ENCODE data around the gene LRBA.

DNA sequence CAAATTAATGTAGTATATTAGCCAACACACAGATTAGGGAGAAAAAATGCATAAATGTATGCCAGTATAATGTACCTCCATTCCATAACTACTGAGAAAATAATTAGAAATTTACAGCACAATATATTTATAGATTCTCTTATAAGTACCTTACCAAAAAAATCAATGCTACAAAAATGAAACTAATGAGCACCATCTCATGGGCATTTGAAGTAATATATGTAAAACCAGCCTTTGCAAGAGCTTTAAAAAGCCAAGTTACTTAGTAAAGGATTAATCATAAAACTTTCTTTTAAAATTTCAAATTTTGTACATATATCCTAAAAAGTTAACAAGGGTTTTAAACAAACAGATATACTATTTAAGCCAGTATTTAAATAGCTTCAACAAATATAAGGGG lies 43.2 kb downstream of the LRBA start:
- TF ChIP-seq, protein P1, sequence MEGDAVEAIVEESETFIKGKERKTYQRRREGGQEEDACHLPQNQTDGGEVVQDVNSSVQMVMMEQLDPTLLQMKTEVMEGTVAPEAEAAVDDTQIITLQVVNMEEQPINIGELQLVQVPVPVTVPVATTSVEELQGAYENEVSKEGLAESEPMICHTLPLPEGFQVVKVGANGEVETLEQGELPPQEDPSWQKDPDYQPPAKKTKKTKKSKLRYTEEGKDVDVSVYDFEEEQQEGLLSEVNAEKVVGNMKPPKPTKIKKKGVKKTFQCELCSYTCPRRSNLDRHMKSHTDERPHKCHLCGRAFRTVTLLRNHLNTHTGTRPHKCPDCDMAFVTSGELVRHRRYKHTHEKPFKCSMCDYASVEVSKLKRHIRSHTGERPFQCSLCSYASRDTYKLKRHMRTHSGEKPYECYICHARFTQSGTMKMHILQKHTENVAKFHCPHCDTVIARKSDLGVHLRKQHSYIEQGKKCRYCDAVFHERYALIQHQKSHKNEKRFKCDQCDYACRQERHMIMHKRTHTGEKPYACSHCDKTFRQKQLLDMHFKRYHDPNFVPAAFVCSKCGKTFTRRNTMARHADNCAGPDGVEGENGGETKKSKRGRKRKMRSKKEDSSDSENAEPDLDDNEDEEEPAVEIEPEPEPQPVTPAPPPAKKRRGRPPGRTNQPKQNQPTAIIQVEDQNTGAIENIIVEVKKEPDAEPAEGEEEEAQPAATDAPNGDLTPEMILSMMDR (IDR thresholded peaks at IDR 0.05), result no peak
- TF ChIP-seq EP300 (IDR thresholded peaks at IDR 0.05) (no peak), POLR2A (IDR thresholded peaks at IDR 0.05; ENCODE audit: low read depth) (no peak), POLR2AphosphoS5 (IDR thresholded peaks at IDR 0.05) (no peak)
